WTC11 (cell line): ENCODE data around the gene WDR33. TPM values are rescaled to one million over a fixed set of nuclear protein-coding genes. Genes with fewer than 3 reads are reported as not detected.

Experiments used
- ATF6 ChIP-seq: sonication (generic); formaldehyde crosslinking; IDR thresholded peaks from 2 replicates; pipeline ENCODE4 v1.8.1; 2023; ENCODE audit warnings: mild to moderate bottlenecking, missing genetic modification reagents
- CREB1 ChIP-seq: sonication (generic); formaldehyde crosslinking; IDR thresholded peaks from 2 replicates; pipeline ENCODE4 v1.8.0; 2023; ENCODE audit warnings: mild to moderate bottlenecking, missing genetic modification reagents
- E2F5 ChIP-seq: sonication (generic); formaldehyde crosslinking; IDR thresholded peaks from 2 replicates; pipeline ENCODE4 v1.8.1; 2022; ENCODE audit warnings: mild to moderate bottlenecking, moderate library complexity, missing genetic modification reagents
- EMX1 ChIP-seq: fragments of 250-450 bp; sonication (Bioruptor Pico); IDR thresholded peaks from 2 replicates; pipeline ENCODE4 v1.8.0; 2021; ENCODE audit warnings: mild to moderate bottlenecking
- FOXJ3 ChIP-seq: sonication (generic); formaldehyde crosslinking; IDR thresholded peaks from 2 replicates; pipeline ENCODE4 v1.9.0; 2021; ENCODE audit warnings: missing genetic modification reagents, mild to moderate bottlenecking, borderline replicate concordance
- IRF1 ChIP-seq: sonication (generic); formaldehyde crosslinking; IDR thresholded peaks from 2 replicates; pipeline ENCODE4 v1.8.0; 2023; ENCODE audit warnings: missing genetic modification reagents
- NFE2L1 ChIP-seq: sonication (generic); formaldehyde crosslinking; IDR thresholded peaks from 2 replicates; pipeline ENCODE4 v1.8.1; 2023; ENCODE audit warnings: missing genetic modification reagents
- NR1H2 ChIP-seq: sonication (generic); formaldehyde crosslinking; IDR thresholded peaks from 2 replicates; pipeline ENCODE4 v1.9.0; 2021; ENCODE audit warnings: mild to moderate bottlenecking, moderate library complexity, missing genetic modification reagents
- SMAD4 ChIP-seq: sonication (generic); formaldehyde crosslinking; IDR thresholded peaks from 2 replicates; pipeline ENCODE4 v1.8.0; 2022; ENCODE audit warnings: mild to moderate bottlenecking, missing genetic modification reagents
- TCF7 ChIP-seq: sonication (generic); formaldehyde crosslinking; IDR thresholded peaks from 2 replicates; pipeline ENCODE4 v1.8.0; 2022; ENCODE audit warnings: mild to moderate bottlenecking, low read depth, missing genetic modification reagents, moderate library complexity
- TEAD4 ChIP-seq: sonication (generic); formaldehyde crosslinking; IDR thresholded peaks from 2 replicates; pipeline ENCODE4 v1.8.0; 2022; ENCODE audit warnings: mild to moderate bottlenecking, missing genetic modification reagents
- TP53 ChIP-seq: sonication (generic); formaldehyde crosslinking; IDR thresholded peaks from 2 replicates; pipeline ENCODE4 v1.8.1; 2023; ENCODE audit warnings: mild to moderate bottlenecking, missing genetic modification reagents
- ZNF396 ChIP-seq: fragments of 250-450 bp; sonication (Bioruptor Pico); IDR thresholded peaks from 2 replicates; pipeline ENCODE4 v1.8.0; 2021; ENCODE audit warnings: mild to moderate bottlenecking, moderate library complexity, borderline replicate concordance
- total RNA-seq: library from RNA; stranded (reverse); gene quantifications from 3 replicates; pipeline ENCODE4 v1.2.3, GENCODE V29; 2021
- TF ChIP-seq, protein P1 (sequence below): sonication (generic); formaldehyde crosslinking; IDR thresholded peaks from 2 replicates; pipeline ENCODE4 v1.8.1; 2023; ENCODE audit warnings: mild to moderate bottlenecking, missing genetic modification reagents, moderate library complexity
- TF ChIP-seq, protein P2 (sequence below): fragments of 250-450 bp; sonication (Bioruptor Pico); IDR thresholded peaks from 2 replicates; pipeline ENCODE4 v1.9.0; 2021; ENCODE audit warnings: mild to moderate bottlenecking, borderline replicate concordance
- TF ChIP-seq, protein P3 (sequence below): sonication (generic); formaldehyde crosslinking; IDR thresholded peaks from 2 replicates; pipeline ENCODE4 v1.8.1; 2022; ENCODE audit warnings: missing genetic modification reagents, borderline replicate concordance
- TF ChIP-seq, protein P4 (sequence below): sonication (generic); formaldehyde crosslinking; IDR thresholded peaks from 2 replicates; pipeline ENCODE4 v1.8.1; 2023; ENCODE audit warnings: mild to moderate bottlenecking, missing genetic modification reagents
- TF ChIP-seq, protein P5 (sequence below): sonication (generic); formaldehyde crosslinking; IDR thresholded peaks from 2 replicates; pipeline ENCODE4 v1.8.1; 2022; ENCODE audit warnings: low read depth, mild to moderate bottlenecking, moderate library complexity, missing genetic modification reagents, borderline replicate concordance
- TF ChIP-seq, protein P6 (sequence below): sonication (generic); formaldehyde crosslinking; IDR thresholded peaks from 2 replicates; pipeline ENCODE4 v1.8.1; 2023; ENCODE audit warnings: mild to moderate bottlenecking, missing genetic modification reagents, borderline replicate concordance

WDR33 gene
- total RNA-seq, 1 experiment from 2014 or later = 67.1 TPM

- TF ChIP-seq CREB1 (CRISPR knock-in tag) (no peak), NFE2L1 (CRISPR knock-in tag) (peak; percentile 83; the same call in 1 of the 2 replicates), ATF6 (CRISPR knock-in tag) (no peak), NR1H2 (CRISPR knock-in tag) (no peak), FOXJ3 (CRISPR knock-in tag) (no peak), TEAD4 (CRISPR knock-in tag) (no peak), TP53 (CRISPR knock-in tag) (peak; percentile 78), EMX1 (CRISPR knock-in tag) (peak; percentile 74), SMAD4 (no peak), TCF7 (peak; percentile 88; the same call in 1 of the 2 replicates), E2F5 (peak; percentile 84), ZNF396 (CRISPR knock-in tag) (no peak), IRF1 (no peak)
- TF ChIP-seq, protein P1, sequence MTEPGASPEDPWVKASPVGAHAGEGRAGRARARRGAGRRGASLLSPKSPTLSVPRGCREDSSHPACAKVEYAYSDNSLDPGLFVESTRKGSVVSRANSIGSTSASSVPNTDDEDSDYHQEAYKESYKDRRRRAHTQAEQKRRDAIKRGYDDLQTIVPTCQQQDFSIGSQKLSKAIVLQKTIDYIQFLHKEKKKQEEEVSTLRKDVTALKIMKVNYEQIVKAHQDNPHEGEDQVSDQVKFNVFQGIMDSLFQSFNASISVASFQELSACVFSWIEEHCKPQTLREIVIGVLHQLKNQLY (CRISPR knock-in tag) = no peak
- TF ChIP-seq, protein P2, sequence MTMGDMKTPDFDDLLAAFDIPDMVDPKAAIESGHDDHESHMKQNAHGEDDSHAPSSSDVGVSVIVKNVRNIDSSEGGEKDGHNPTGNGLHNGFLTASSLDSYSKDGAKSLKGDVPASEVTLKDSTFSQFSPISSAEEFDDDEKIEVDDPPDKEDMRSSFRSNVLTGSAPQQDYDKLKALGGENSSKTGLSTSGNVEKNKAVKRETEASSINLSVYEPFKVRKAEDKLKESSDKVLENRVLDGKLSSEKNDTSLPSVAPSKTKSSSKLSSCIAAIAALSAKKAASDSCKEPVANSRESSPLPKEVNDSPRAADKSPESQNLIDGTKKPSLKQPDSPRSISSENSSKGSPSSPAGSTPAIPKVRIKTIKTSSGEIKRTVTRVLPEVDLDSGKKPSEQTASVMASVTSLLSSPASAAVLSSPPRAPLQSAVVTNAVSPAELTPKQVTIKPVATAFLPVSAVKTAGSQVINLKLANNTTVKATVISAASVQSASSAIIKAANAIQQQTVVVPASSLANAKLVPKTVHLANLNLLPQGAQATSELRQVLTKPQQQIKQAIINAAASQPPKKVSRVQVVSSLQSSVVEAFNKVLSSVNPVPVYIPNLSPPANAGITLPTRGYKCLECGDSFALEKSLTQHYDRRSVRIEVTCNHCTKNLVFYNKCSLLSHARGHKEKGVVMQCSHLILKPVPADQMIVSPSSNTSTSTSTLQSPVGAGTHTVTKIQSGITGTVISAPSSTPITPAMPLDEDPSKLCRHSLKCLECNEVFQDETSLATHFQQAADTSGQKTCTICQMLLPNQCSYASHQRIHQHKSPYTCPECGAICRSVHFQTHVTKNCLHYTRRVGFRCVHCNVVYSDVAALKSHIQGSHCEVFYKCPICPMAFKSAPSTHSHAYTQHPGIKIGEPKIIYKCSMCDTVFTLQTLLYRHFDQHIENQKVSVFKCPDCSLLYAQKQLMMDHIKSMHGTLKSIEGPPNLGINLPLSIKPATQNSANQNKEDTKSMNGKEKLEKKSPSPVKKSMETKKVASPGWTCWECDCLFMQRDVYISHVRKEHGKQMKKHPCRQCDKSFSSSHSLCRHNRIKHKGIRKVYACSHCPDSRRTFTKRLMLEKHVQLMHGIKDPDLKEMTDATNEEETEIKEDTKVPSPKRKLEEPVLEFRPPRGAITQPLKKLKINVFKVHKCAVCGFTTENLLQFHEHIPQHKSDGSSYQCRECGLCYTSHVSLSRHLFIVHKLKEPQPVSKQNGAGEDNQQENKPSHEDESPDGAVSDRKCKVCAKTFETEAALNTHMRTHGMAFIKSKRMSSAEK (CRISPR knock-in tag) = no peak
- TF ChIP-seq, protein P3, sequence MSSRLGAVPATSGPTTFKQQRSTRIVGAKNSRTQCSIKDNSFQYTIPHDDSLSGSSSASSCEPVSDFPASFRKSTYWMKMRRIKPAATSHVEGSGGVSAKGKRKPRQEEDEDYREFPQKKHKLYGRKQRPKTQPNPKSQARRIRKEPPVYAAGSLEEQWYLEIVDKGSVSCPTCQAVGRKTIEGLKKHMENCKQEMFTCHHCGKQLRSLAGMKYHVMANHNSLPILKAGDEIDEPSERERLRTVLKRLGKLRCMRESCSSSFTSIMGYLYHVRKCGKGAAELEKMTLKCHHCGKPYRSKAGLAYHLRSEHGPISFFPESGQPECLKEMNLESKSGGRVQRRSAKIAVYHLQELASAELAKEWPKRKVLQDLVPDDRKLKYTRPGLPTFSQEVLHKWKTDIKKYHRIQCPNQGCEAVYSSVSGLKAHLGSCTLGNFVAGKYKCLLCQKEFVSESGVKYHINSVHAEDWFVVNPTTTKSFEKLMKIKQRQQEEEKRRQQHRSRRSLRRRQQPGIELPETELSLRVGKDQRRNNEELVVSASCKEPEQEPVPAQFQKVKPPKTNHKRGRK (CRISPR knock-in tag) = no peak
- TF ChIP-seq, protein P4, sequence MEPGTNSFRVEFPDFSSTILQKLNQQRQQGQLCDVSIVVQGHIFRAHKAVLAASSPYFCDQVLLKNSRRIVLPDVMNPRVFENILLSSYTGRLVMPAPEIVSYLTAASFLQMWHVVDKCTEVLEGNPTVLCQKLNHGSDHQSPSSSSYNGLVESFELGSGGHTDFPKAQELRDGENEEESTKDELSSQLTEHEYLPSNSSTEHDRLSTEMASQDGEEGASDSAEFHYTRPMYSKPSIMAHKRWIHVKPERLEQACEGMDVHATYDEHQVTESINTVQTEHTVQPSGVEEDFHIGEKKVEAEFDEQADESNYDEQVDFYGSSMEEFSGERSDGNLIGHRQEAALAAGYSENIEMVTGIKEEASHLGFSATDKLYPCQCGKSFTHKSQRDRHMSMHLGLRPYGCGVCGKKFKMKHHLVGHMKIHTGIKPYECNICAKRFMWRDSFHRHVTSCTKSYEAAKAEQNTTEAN (CRISPR knock-in tag) = no peak; the same call in 1 of the 2 replicates
- TF ChIP-seq, protein P5, sequence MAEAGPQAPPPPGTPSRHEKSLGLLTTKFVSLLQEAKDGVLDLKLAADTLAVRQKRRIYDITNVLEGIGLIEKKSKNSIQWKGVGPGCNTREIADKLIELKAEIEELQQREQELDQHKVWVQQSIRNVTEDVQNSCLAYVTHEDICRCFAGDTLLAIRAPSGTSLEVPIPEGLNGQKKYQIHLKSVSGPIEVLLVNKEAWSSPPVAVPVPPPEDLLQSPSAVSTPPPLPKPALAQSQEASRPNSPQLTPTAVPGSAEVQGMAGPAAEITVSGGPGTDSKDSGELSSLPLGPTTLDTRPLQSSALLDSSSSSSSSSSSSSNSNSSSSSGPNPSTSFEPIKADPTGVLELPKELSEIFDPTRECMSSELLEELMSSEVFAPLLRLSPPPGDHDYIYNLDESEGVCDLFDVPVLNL (CRISPR knock-in tag) = peak; percentile 89
- TF ChIP-seq, protein P6, sequence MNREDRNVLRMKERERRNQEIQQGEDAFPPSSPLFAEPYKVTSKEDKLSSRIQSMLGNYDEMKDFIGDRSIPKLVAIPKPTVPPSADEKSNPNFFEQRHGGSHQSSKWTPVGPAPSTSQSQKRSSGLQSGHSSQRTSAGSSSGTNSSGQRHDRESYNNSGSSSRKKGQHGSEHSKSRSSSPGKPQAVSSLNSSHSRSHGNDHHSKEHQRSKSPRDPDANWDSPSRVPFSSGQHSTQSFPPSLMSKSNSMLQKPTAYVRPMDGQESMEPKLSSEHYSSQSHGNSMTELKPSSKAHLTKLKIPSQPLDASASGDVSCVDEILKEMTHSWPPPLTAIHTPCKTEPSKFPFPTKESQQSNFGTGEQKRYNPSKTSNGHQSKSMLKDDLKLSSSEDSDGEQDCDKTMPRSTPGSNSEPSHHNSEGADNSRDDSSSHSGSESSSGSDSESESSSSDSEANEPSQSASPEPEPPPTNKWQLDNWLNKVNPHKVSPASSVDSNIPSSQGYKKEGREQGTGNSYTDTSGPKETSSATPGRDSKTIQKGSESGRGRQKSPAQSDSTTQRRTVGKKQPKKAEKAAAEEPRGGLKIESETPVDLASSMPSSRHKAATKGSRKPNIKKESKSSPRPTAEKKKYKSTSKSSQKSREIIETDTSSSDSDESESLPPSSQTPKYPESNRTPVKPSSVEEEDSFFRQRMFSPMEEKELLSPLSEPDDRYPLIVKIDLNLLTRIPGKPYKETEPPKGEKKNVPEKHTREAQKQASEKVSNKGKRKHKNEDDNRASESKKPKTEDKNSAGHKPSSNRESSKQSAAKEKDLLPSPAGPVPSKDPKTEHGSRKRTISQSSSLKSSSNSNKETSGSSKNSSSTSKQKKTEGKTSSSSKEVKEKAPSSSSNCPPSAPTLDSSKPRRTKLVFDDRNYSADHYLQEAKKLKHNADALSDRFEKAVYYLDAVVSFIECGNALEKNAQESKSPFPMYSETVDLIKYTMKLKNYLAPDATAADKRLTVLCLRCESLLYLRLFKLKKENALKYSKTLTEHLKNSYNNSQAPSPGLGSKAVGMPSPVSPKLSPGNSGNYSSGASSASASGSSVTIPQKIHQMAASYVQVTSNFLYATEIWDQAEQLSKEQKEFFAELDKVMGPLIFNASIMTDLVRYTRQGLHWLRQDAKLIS (CRISPR knock-in tag) = no peak
Measured at GRCh38 chr2:127701651-127702394, 109.1 kb downstream of the WDR33 start (continued).
